Neutrophil (primary cell): ENCODE measurements around the gene APBA2.

Experiments used
- H3K27ac ChIP-seq: fragments of 200-600 bp; sonication (generic); 2 replicates; pipeline ENCODE4 v1.5.1; 2016; ENCODE audit warnings: mild to moderate bottlenecking, moderate library complexity
- H3K27me3 ChIP-seq: fragments of 200-600 bp; sonication (generic); 2 replicates; pipeline ENCODE4 v1.6.0; 2016; ENCODE audit warnings: mild to moderate bottlenecking
- H3K36me3 ChIP-seq: fragments of 200-600 bp; sonication (generic); 2 replicates; pipeline ENCODE4 v1.5.1; 2017
- H3K4me1 ChIP-seq, 2 experiments: fragments of 200-600 bp in 1 of 2; sonication (generic) in 1 of 2; 1 replicate in 1 of 2; 2 replicates in 1 of 2; pipeline versions ENCODE4 v1.5.1 to v1.6.1; 2013 to 2016; ENCODE audit warnings: low read depth in 1 of 2, low read length in 1 of 2, mild to moderate bottlenecking in 1 of 2, moderate library complexity in 1 of 2; ENCODE audit not compliant: control insufficient read depth in 1 of 2, insufficient read depth in 1 of 2
- H3K4me3 ChIP-seq, 2 experiments: fragments of 200-600 bp in 1 of 2; sonication (generic) in 1 of 2; 1 replicate in 1 of 2; 2 replicates in 1 of 2; pipeline ENCODE4 v1.5.1; 2013 to 2016; ENCODE audit warnings: low read depth in 1 of 2, low read length in 1 of 2, mild to moderate bottlenecking in 1 of 2, moderate library complexity in 1 of 2
- H3K9me3 ChIP-seq: fragments of 200-600 bp; sonication (generic); 2 replicates; pipeline ENCODE4 v1.5.1; 2016
- CTCF ChIP-seq: fragments of 200-600 bp; sonication (generic); IDR thresholded peaks from 2 replicates; pipeline ENCODE4 v1.5.1; 2016; ENCODE audit warnings: antibody characterized with exemption

APBA2 gene

DNA sequence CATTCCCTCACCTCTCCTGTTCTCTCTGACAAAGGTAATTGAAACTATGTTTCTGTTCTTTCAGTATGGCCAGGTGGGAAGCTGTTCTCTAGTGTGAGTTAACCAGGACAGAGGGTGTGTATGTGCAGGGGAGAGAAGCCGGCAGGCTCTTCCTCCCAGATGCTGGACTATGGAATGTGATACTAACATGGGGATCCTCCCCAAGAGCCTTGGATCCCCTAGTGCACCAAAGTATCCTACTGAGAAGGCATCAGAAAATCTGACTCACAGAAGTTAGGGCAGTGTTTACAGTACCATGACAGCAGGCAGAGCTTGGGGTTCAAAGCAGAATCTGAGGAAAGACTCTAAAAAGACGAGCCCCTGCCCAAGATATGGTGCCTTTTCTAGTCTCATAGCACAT, 123.1 kb downstream of the APBA2 start:
- TF ChIP-seq CTCF = no peak

DNA sequence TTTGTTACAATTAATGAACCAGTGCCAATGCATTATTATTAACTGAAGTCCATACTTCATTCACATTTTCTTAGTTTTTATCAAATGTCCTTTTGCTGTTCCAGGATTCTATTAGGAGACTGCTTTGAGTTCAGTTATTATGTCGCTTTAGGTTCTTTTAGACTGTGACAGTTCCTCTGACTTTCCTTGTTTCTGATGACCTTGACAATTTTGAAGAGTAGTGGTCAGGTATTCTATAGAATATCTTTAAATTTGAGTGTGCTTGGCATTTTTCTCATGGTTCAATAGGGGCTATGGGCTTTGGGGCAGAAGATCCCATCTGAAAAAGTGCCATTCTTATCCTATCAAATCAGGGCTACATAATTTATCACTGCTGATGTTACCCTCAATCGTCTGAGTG, 126.3 kb downstream of the APBA2 start:
- H3K27ac ChIP-seq = no peak overlapping the region
- TF ChIP-seq CTCF = no peak
- H3K27me3 ChIP-seq = no peaks in the 10 kb centered on the region
- H3K9me3 ChIP-seq = no peaks in the 10 kb centered on the region
- H3K36me3 ChIP-seq = no peaks in the 10 kb centered on the region
- H3K4me3 ChIP-seq = no peak overlapping the region
- H3K4me1 ChIP-seq = no peaks in the 10 kb centered on the region

More for the DNA sequence above, 123.1 kb downstream of the APBA2 start:
- Histone ChIP-seq H3K27me3 (no peaks in the 10 kb centered on the region), H3K27ac (no peak overlapping the region), H3K4me3 (no peak overlapping the region), H3K36me3 (no peaks in the 10 kb centered on the region), H3K4me1 (no peaks in the 10 kb centered on the region), H3K9me3 (no peaks in the 10 kb centered on the region)

GRCh38 chr15:29014493-29014892, 128.7 kb downstream of the APBA2 start:
- TF ChIP-seq CTCF = no peak

DNA sequence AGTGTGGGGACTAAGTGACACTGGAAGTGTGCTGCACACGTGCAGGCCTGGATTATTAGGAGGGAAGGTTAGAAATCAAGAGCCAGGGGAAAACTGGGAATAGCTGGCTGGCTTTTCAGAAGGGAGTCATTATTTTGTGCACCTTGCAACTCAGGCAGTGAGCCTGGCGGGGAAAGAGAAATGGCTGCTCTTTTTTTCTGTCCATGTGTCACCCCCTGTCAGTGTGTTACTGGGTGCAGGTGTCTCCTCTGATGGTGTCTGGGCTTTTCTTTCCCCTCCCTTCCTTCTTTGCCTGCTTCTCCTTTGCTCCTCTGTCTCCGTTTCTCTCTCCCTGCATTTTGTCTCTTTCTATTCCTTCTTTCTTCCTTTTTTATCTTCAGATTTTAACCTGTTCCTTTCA, 130.7 kb downstream of the APBA2 start:
- no peak for TF ChIP-seq CTCF
- Histone ChIP-seq H3K4me3 (no peak overlapping the region), H3K27ac (no peak overlapping the region), H3K27me3 (no peaks in the 10 kb centered on the region), H3K9me3 (no peaks in the 10 kb centered on the region), H3K4me1 (no peaks in the 10 kb centered on the region), H3K36me3 (no peaks in the 10 kb centered on the region)

More at GRCh38 chr15:29014493-29014892, 128.7 kb downstream of the APBA2 start:
- Histone ChIP-seq H3K27ac (no peak overlapping the region), H3K36me3 (no peaks in the 10 kb centered on the region), H3K4me3 (no peak overlapping the region), H3K4me1 (no peaks in the 10 kb centered on the region), H3K27me3 (no peaks in the 10 kb centered on the region), H3K9me3 (no peaks in the 10 kb centered on the region)

DNA sequence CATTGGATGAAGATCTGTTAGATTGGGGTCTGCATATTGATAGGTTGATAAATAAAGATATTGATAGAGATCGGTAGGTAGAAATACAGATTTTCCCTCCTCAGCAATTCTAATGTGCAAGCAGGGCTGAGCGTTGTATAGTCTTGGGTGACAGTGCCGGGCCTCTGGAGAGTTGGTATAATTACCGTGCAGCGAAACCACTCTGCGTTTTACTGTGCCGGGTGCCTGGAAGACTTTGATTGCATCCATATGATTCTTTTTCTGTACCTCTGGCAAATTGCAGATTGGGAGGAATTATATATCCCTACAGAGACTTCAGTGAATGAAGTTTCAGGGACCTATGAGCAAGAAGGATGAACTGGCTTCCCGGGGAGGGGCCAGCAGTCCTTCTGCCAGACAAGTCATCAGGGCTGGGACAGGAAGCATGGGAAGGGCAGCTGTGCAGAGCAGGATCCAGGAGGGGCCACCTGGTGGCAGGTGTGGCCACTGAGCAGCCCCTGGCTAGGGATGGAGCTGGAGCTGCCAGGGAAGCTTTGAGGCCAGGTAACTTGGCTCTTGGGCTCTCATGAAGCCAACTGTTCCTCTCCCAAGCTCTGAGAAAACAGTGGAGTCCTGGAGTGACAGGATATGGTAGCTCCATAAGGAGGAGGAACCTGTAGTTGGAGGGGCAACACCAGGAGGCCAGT, 132.5 kb downstream of the APBA2 start:
- Histone ChIP-seq H3K9me3 (no peaks in the 10 kb centered on the region), H3K4me1 (no peaks in the 10 kb centered on the region), H3K36me3 (no peaks in the 10 kb centered on the region), H3K27ac (no peak overlapping the region), H3K27me3 (no peaks in the 10 kb centered on the region), H3K4me3 (no peak overlapping the region)
- no peak for TF ChIP-seq CTCF
